CMK (cell line): Measurements from ENCODE around the gene F2RL1.
A peak's percentile ranks its signal among the peaks of the same experiment; 100 is the strongest.
"Not testable (repeated sequence)": the region's sequence is repeated elsewhere in the genome, so short reads cannot be mapped to it uniquely, and the experiment has no call there.

Experiments used
- DNase-seq: peaks from one replicate; pipeline ENCODE4 v3.0.0-alpha.2; 2010; ENCODE audit warnings: low read depth

F2RL1 gene

GRCh38 chr5:76849419-76850291, 30.8 kb downstream of the F2RL1 start, which contains the start of gene S100Z:
TSS of gene S100Z (plus strand) at chr5:76850014. CDS start at chr5:76875360, 25,346 bp downstream.
- peak; percentile 85 for DNase-seq

- DNase-seq: no peak
Observed at GRCh38 chr5:76850543-76851145, 31.8 kb downstream of the F2RL1 start.

GRCh38 chr5:76851728-76852369, 33.0 kb downstream of the F2RL1 start:
- DNase-seq: no peak

GRCh38 chr5:76852772-76853171, 33.9 kb downstream of the F2RL1 start:
- no peak for DNase-seq

- DNase-seq: not testable (repeated sequence)
Observed at GRCh38 chr5:76853741-76854140, 34.9 kb downstream of the F2RL1 start.

GRCh38 chr5:76854644-76855043, 35.8 kb downstream of the F2RL1 start:
- no peak for DNase-seq

GRCh38 chr5:76855501-76855900, 36.7 kb downstream of the F2RL1 start:
- not testable (repeated sequence) for DNase-seq

GRCh38 chr5:76855961-76856360, 37.1 kb downstream of the F2RL1 start:
- DNase-seq: no peak

- DNase-seq: peak; percentile 69
Observed at GRCh38 chr5:76856800-76857199, 38.0 kb downstream of the F2RL1 start.

- no peak for DNase-seq
Observed at GRCh38 chr5:76859591-76860247, 40.9 kb downstream of the F2RL1 start.

- DNase-seq: no peak
Observed at GRCh38 chr5:76861612-76862011, 42.8 kb downstream of the F2RL1 start.

GRCh38 chr5:76863001-76863400, 44.2 kb downstream of the F2RL1 start:
- no peak for DNase-seq

- DNase-seq: no peak
Observed at GRCh38 chr5:76866503-76866902, 47.7 kb downstream of the F2RL1 start.

- DNase-seq: no peak
Observed at GRCh38 chr5:76867038-76867437, 48.2 kb downstream of the F2RL1 start.

- no peak for DNase-seq
Observed at GRCh38 chr5:76867827-76868693, 49.2 kb downstream of the F2RL1 start.

- DNase-seq: no peak
Observed at GRCh38 chr5:76870046-76870445, 51.2 kb downstream of the F2RL1 start.

GRCh38 chr5:76874088-76874581, 55.3 kb downstream of the F2RL1 start:
- DNase-seq: no peak
